MCF 10A (cell line): ENCODE measurements around the gene SLC35B2. TPM values are rescaled to one million over a fixed set of nuclear protein-coding genes. Genes with fewer than 3 reads are reported as not detected.

Experiments
- BruUV-seq: library from RNA; stranded (reverse); fragments of 400-500 nt; replicated peaks from 2 replicates; lab custom pipeline; 2021; lab: Mats Ljungman, UMichigan
- CTCF ChIA-PET: fragments of 300-600 bp; sonication (Branson Sonifier 250); formaldehyde crosslinking; extraction: SDS; loops from one replicate; lab custom pipeline; 2021; ENCODE audit warnings: antibody characterized with exemption, inconsistent platforms; lab: Yijun Ruan, JAX
- POLR2A ChIA-PET: fragments of 300-600, 350-650 bp; sonication (Branson Sonifier 250); formaldehyde crosslinking; extraction: SDS; loops from one replicate; lab custom pipeline; 2020; ENCODE audit warnings: antibody characterized with exemption, inconsistent platforms; lab: Yijun Ruan, JAX
- DNase-seq: peaks from one replicate; pipeline ENCODE4 v3.0.0-alpha.2; 2018; ENCODE audit not compliant: unreplicated experiment
- H3K27ac Mint-ChIP-seq: one replicate; pipeline ENCODE4 v1.8.0; 2022; ENCODE audit warnings: mild to moderate bottlenecking, low read depth, mixed read lengths; ENCODE audit not compliant: unreplicated experiment
- H3K27me3 Mint-ChIP-seq: one replicate; pipeline ENCODE4 v1.8.0; 2022; ENCODE audit warnings: mixed read lengths; ENCODE audit not compliant: insufficient read depth, unreplicated experiment
- H3K36me3 Mint-ChIP-seq: one replicate; pipeline ENCODE4 v1.8.0; 2022; ENCODE audit warnings: mild to moderate bottlenecking, moderate library complexity, mixed read lengths; ENCODE audit not compliant: insufficient read depth, unreplicated experiment
- H3K4me1 Mint-ChIP-seq: one replicate; pipeline ENCODE4 v1.8.0; 2022; ENCODE audit warnings: mixed read lengths; ENCODE audit not compliant: insufficient read depth, unreplicated experiment
- H3K4me3 Mint-ChIP-seq: one replicate; pipeline ENCODE4 v1.8.0; 2022; ENCODE audit warnings: mild to moderate bottlenecking, moderate library complexity, mixed read lengths; ENCODE audit not compliant: unreplicated experiment
- H3K9me3 Mint-ChIP-seq: one replicate; pipeline ENCODE4 v1.8.0; 2022; ENCODE audit warnings: mixed read lengths; ENCODE audit not compliant: unreplicated experiment
- intact Hi-C: fragments of 100-400 bp; cut with micrococcal nuclease; formaldehyde crosslinking; loops from 2 replicates; pipeline ENCODE4 v1.14.1; 2022
- total RNA-seq: library from RNA; stranded (reverse); gene quantifications from 2 replicates; pipeline ENCODE4 v1.2.3, GENCODE V29; 2022
- TF ChIP-seq, protein P1 (sequence below): fragments of 200-600 bp; IDR thresholded peaks from one replicate; pipeline ENCODE4 v1.8.0; 2022; ENCODE audit warnings: antibody characterized with exemption, mild to moderate bottlenecking; ENCODE audit not compliant: unreplicated experiment

Gene SLC35B2
- total RNA-seq, 1 experiment from 2014 or later, result 27.1 TPM

DNA sequence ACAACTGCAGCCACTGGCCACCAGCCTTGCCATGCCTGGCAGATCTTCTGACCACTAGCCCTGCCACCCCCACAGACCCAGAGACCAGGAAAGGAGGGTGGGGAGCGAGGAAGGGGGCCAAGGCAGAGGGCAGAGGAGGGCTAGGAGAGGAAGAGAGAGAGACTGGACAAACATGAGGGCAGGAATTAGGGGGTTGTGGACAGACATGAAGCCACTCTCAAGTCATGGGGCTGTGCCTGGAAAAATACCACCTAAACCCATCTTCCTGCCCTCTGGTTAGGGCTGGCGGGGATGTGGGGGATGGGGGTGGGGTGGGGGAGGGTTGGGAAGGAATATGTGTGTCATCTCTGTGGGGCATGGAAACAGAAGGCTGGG lies 35.4 kb downstream of the SLC35B2 start:
- no peak for DNase-seq
- TF ChIP-seq, protein P1, sequence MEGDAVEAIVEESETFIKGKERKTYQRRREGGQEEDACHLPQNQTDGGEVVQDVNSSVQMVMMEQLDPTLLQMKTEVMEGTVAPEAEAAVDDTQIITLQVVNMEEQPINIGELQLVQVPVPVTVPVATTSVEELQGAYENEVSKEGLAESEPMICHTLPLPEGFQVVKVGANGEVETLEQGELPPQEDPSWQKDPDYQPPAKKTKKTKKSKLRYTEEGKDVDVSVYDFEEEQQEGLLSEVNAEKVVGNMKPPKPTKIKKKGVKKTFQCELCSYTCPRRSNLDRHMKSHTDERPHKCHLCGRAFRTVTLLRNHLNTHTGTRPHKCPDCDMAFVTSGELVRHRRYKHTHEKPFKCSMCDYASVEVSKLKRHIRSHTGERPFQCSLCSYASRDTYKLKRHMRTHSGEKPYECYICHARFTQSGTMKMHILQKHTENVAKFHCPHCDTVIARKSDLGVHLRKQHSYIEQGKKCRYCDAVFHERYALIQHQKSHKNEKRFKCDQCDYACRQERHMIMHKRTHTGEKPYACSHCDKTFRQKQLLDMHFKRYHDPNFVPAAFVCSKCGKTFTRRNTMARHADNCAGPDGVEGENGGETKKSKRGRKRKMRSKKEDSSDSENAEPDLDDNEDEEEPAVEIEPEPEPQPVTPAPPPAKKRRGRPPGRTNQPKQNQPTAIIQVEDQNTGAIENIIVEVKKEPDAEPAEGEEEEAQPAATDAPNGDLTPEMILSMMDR, result no peak
- POLR2A ChIA-PET, result interaction anchor here (1.0 to 5.4 kb wide), 7 partner anchors 10 to 35 kb away, joined by 3 to 62 read pairs (median 6); partner anchors contain the start of genes HSP90AB1 and SLC35B2
- Mint-ChIP-seq H3K4me3 (peak overlapping the region; percentile 47), H3K27me3 (no peaks in the 10 kb centered on the region), H3K4me1 (peaks cover 43% of the 10 kb centered on the region), H3K27ac (peak overlapping the region; percentile 89), H3K9me3 (no peaks in the 10 kb centered on the region), H3K36me3 (no peaks in the 10 kb centered on the region)
- CTCF ChIA-PET, result interaction anchor here (0.6 to 6.0 kb wide), 13 partner anchors 9 to 1260 kb away, joined by 3 to 52 read pairs (median 4); partner anchors contain the start of gene SLC35B2
- no TSS peak for BruUV-seq
- intact Hi-C loops, result loop anchor here (1.0 to 2.0 kb wide), 3 partner anchors 15 to 49 kb away; partner anchors contain the start of gene SLC35B2

DNA sequence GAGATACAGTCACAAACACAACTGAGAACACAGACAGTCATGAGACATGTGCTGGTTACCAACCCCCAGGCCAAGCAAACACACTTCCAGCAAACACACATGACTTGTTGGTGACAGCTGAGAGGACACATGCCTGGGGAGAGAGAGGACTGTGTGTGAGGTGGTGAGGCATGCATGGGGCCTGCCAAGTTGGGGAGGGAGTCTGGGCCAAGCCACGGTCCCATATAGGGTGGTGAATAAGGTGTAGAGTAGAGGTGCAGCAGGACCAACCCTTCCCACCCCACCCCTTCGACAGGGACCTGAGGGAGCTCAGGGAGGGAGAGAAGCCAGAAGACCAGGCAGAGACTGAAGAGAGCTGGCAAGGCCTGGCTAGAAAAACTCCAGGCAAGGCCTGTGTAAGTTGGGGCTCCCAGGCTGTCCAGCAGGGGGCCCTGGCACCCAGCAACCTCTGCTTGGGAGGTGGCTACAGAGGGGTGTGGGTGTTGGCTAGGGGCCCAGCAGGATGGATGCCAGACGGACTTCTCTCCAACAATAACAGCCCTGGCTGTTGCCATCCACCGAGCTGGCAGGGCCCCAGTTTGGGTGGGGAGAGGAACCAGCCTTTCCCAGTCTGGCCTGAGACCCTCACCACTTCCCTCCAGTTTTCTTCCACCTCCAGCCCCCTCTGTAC lies 35.9 kb downstream of the SLC35B2 start:
- peak overlapping the region; percentile 89 for H3K27ac Mint-ChIP-seq
- TF ChIP-seq, protein P1, result peak; percentile 76
- ChIA-PET CTCF (interaction anchor here (0.6 to 6.0 kb wide), 17 partner anchors 9 to 1260 kb away, joined by 3 to 52 read pairs (median 4); partner anchors contain the start of gene SLC35B2), POLR2A (interaction anchor here (1.0 to 5.4 kb wide), 7 partner anchors 9 to 35 kb away, joined by 3 to 62 read pairs (median 6); partner anchors contain the start of genes HSP90AB1 and SLC35B2)
- peaks cover 37% of the 10 kb centered on the region for H3K4me1 Mint-ChIP-seq
- peak; percentile 96 for DNase-seq
- H3K9me3 Mint-ChIP-seq, result no peaks in the 10 kb centered on the region
- no TSS peak for BruUV-seq
- H3K36me3 Mint-ChIP-seq, result no peaks in the 10 kb centered on the region
- H3K4me3 Mint-ChIP-seq, result peak overlapping the region; percentile 47
- H3K27me3 Mint-ChIP-seq, result no peaks in the 10 kb centered on the region
- intact Hi-C loops, result loop anchor here (1.0 to 2.0 kb wide), 3 partner anchors 16 to 49 kb away; partner anchors contain the start of gene SLC35B2

DNA sequence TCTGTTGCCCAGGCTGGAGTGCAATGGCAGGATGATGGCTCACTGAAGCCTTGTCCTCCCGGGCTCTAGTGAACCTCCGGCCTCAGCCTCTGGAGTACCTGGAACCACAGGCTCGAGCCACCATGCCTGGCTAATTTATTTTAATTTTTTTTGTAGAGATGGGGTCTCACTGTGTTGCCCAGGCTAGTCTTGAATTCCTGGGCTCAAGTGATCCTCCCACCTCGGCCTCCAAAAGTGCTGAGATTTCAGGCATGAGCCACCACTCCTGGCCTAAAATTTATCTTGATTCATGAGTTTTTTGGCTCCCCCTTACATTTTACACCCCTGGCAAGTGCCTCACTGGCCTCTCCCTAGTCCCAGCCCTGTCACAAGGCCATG lies 36.4 kb downstream of the SLC35B2 start:
- no peak for DNase-seq
- POLR2A ChIA-PET, result interaction anchor here (1.2 to 5.4 kb wide), 5 partner anchors 15 to 36 kb away, joined by 5 to 62 read pairs (median 8); partner anchors contain the start of genes HSP90AB1 and SLC35B2
- intact Hi-C loops, result loop anchor here (1.0 to 2.0 kb wide), 3 partner anchors 16 to 48 kb away; partner anchors contain the start of gene SLC35B2

More for the DNA sequence above, 36.4 kb downstream of the SLC35B2 start:
- CTCF ChIA-PET, result interaction anchor here (0.6 to 6.0 kb wide), 15 partner anchors 13 to 448 kb away, joined by 3 to 52 read pairs (median 4); partner anchors contain the start of gene SLC35B2
- TF ChIP-seq, protein P1, result no peak
- Mint-ChIP-seq H3K4me1 (peaks cover 33% of the 10 kb centered on the region), H3K27ac (peak overlapping the region; percentile 89), H3K27me3 (no peaks in the 10 kb centered on the region), H3K36me3 (no peaks in the 10 kb centered on the region), H3K9me3 (no peaks in the 10 kb centered on the region), H3K4me3 (peak overlapping the region; percentile 47)
- no TSS peak for BruUV-seq
